ENCODE results near the gene EMC1. TPM values are rescaled to one million over a fixed set of nuclear protein-coding genes. Genes with fewer than 3 reads are reported as not detected.

Gene EMC1
- total RNA-seq, 1 experiment from 2014 or later, result 60.0 TPM

- no peak overlapping the region for H3K14ac ChIP-seq (ENCODE audit: insufficient read depth, low read length)
- TF ChIP-seq CTCF (conservative IDR thresholded peaks at IDR 0.05), result no peak
- H2BK15ac ChIP-seq (ENCODE audit: low read depth, low read length), result no peak overlapping the region
- H3K27ac ChIP-seq (ENCODE audit: insufficient read length, low read depth, low read length), result no peak overlapping the region
- H3K23ac ChIP-seq (ENCODE audit: insufficient read length, low read depth, low read length), result no peak overlapping the region
- no peak overlapping the region for H2BK5ac ChIP-seq (ENCODE audit: insufficient read length, low read length)
- H3K79me1 ChIP-seq (ENCODE audit: insufficient read depth, low read depth, low read length, poor library complexity, severe bottlenecking), result peaks cover 3% of the 10 kb centered on the region
- no peak overlapping the region for H3K4me3 Mint-ChIP-seq
- H3K36me3 Mint-ChIP-seq (ENCODE audit: insufficient read depth in 1 of 3, low read depth in 3 of 3), result peaks cover 42 to 87% (median 81%) of the 10 kb centered on the region in 3 experiments; a peak in 6 of 7 replicates
- H2BK12ac ChIP-seq (ENCODE audit: insufficient read length, low read depth, low read length), result no peak overlapping the region
- H3K9me3 Mint-ChIP-seq, result no peaks in the 10 kb centered on the region
- no peak overlapping the region for H3K9ac ChIP-seq (ENCODE audit: extremely low read depth, insufficient read length, low read length)
- H3K4ac ChIP-seq (ENCODE audit: low read depth, low read length), result no peak overlapping the region
- no peak overlapping the region for H4K8ac ChIP-seq (replicated peaks; ENCODE audit: insufficient read length, low read depth, low read length)
- no peaks in the 10 kb centered on the region for H3K27me3 Mint-ChIP-seq (ENCODE audit: low read depth)
- no peak overlapping the region for H3K56ac ChIP-seq (ENCODE audit: insufficient read length, low read depth, low read length)
- no peak for DNase-seq
- no peak overlapping the region for H4K5ac ChIP-seq (ENCODE audit: insufficient read length, low read depth, low read length)
- no peak overlapping the region for H3K18ac ChIP-seq (ENCODE audit: insufficient read length, low read depth, low read length)
- H2AK5ac ChIP-seq (ENCODE audit: insufficient read length, low read length), result no peak overlapping the region
- no peak overlapping the region for H2BK20ac ChIP-seq (ENCODE audit: low read depth, low read length, poor library complexity, severe bottlenecking)
- no peaks in the 10 kb centered on the region for H4K20me1 ChIP-seq (ENCODE audit: control insufficient read depth, insufficient read depth, insufficient read length)
- no peaks in the 10 kb centered on the region for H3K23me2 ChIP-seq (ENCODE audit: insufficient read length, low read depth, low read length, poor library complexity, severe bottlenecking)
- no peaks in the 10 kb centered on the region for H3K79me2 ChIP-seq (ENCODE audit: insufficient read depth, low read length)
- WGBS (ENCODE audit: extremely low coverage, insufficient read length, low lambda C conversion rate), result no CpG with 5 or more reads among the region's 2 CpGs
- H3K27ac Mint-ChIP-seq, result no peak overlapping the region
- no peak overlapping the region for H3K4me2 ChIP-seq (ENCODE audit: insufficient read depth, insufficient read length, low read length)
- no peaks in the 10 kb centered on the region for H3K9me3 ChIP-seq (ENCODE audit: control insufficient read depth, low read depth, low read length)
- no peak overlapping the region for H4K91ac ChIP-seq (ENCODE audit: insufficient read length, low read depth, low read length)
- no peak overlapping the region for H3T11ph ChIP-seq (ENCODE audit: low read length)
- H3K4me1 Mint-ChIP-seq, result peaks cover 11% of the 10 kb centered on the region in 2 experiments
- H2AFZ ChIP-seq (ENCODE audit: low read length), result no peak overlapping the region
- H3K4me1 ChIP-seq (ENCODE audit: insufficient read depth, low read length), result no peaks in the 10 kb centered on the region; the same call in 1 of the 2 replicates
- H3K27me3 ChIP-seq (ENCODE audit: insufficient read depth, low read length), result no peaks in the 10 kb centered on the region
- no peak overlapping the region for H2BK120ac ChIP-seq (ENCODE audit: low read depth, low read length, poor library complexity, severe bottlenecking)
These were observed 65.3 kb downstream of the EMC1 start for GRCh38 chr1:19186001-19186400.

Measured in H9 (cell line).